Measurements from ENCODE around the gene EEF1AKMT1. TPM values are rescaled to one million over a fixed set of nuclear protein-coding genes. Genes with fewer than 3 reads are reported as not detected.

EEF1AKMT1 gene
- total RNA-seq, 1 experiment from 2014 or later: 6.1 TPM

GRCh38 chr13:20727856-20728255 is 45.9 kb downstream of the EEF1AKMT1 start:
- Mint-ChIP-seq H3K36me3 (ENCODE audit: insufficient read depth in 1 of 3, low read depth in 3 of 3) (peaks cover 0 to 4% (median 1%) of the 10 kb centered on the region in 3 experiments; a peak in 1 of 7 replicates), H3K27ac (peak overlapping the region in 1 of 3 experiments; percentile 25; a peak in 1 of 7 replicates), H3K9me3 (no peaks in the 10 kb centered on the region), H3K4me1 (no peaks in the 10 kb centered on the region), H3K27me3 (ENCODE audit: low read depth) (peaks cover 7% of the 10 kb centered on the region), H3K4me3 (no peak overlapping the region; a peak in 1 of 5 replicates)
- no peak overlapping the region for H3K4ac ChIP-seq (ENCODE audit: low read depth, low read length)
- H3K56ac ChIP-seq (ENCODE audit: insufficient read length, low read depth, low read length): no peak overlapping the region
- no peak overlapping the region for H3K4me2 ChIP-seq (ENCODE audit: insufficient read depth, insufficient read length, low read length)
- no peak overlapping the region for H2AK5ac ChIP-seq (ENCODE audit: insufficient read length, low read length)
- H3K27me3 ChIP-seq (ENCODE audit: insufficient read depth, low read length): no peaks in the 10 kb centered on the region
- no peak overlapping the region for H3T11ph ChIP-seq (ENCODE audit: low read length)
- H4K91ac ChIP-seq (ENCODE audit: insufficient read length, low read depth, low read length): no peak overlapping the region
- no peaks in the 10 kb centered on the region for H3K4me1 ChIP-seq (ENCODE audit: insufficient read depth, low read length)
- TF ChIP-seq CTCF (conservative IDR thresholded peaks at IDR 0.05): no peak
- WGBS (ENCODE audit: extremely low coverage, insufficient read length, low lambda C conversion rate): no CpG with 5 or more reads among the region's 6 CpGs
- H3K23me2 ChIP-seq (ENCODE audit: insufficient read length, low read depth, low read length, poor library complexity, severe bottlenecking): no peaks in the 10 kb centered on the region
- no peaks in the 10 kb centered on the region for H3K79me1 ChIP-seq (ENCODE audit: insufficient read depth, low read depth, low read length, poor library complexity, severe bottlenecking)
- no peak overlapping the region for H2AFZ ChIP-seq (ENCODE audit: low read length)
- H3K14ac ChIP-seq (ENCODE audit: insufficient read depth, low read length): no peak overlapping the region
- H2BK5ac ChIP-seq (ENCODE audit: insufficient read length, low read length): no peak overlapping the region
- H3K9ac ChIP-seq (ENCODE audit: extremely low read depth, insufficient read length, low read length): no peak overlapping the region
- no peak for DNase-seq
- no peak overlapping the region for H2BK120ac ChIP-seq (ENCODE audit: low read depth, low read length, poor library complexity, severe bottlenecking)
- no peak overlapping the region for H2BK20ac ChIP-seq (ENCODE audit: low read depth, low read length, poor library complexity, severe bottlenecking)
- no peak overlapping the region for H2BK15ac ChIP-seq (ENCODE audit: low read depth, low read length)
- H3K27ac ChIP-seq (ENCODE audit: insufficient read length, low read depth, low read length): no peak overlapping the region
- H3K79me2 ChIP-seq (ENCODE audit: insufficient read depth, low read length): no peaks in the 10 kb centered on the region
- no peaks in the 10 kb centered on the region for H3K9me3 ChIP-seq (ENCODE audit: control insufficient read depth, low read depth, low read length)
- no peak overlapping the region for H4K8ac ChIP-seq (replicated peaks; ENCODE audit: insufficient read length, low read depth, low read length)
- H2BK12ac ChIP-seq (ENCODE audit: insufficient read length, low read depth, low read length): no peak overlapping the region
- H3K18ac ChIP-seq (ENCODE audit: insufficient read length, low read depth, low read length): no peak overlapping the region
- H3K23ac ChIP-seq (ENCODE audit: insufficient read length, low read depth, low read length): no peak overlapping the region
- no peak overlapping the region for H4K5ac ChIP-seq (ENCODE audit: insufficient read length, low read depth, low read length)
- no peaks in the 10 kb centered on the region for H4K20me1 ChIP-seq (ENCODE audit: control insufficient read depth, insufficient read depth, insufficient read length)

Data from H9 (cell line).